ENCODE measurements around the gene SNRPD2.

- TF ChIP-seq FOXK2 (IDR thresholded peaks at IDR 0.05), result no peak
- TF ChIP-seq PKNOX1 (IDR thresholded peaks at IDR 0.05), result no peak
- no peak for TF ChIP-seq SUZ12 (IDR thresholded peaks at IDR 0.05)
- TF ChIP-seq TARDBP (IDR thresholded peaks at IDR 0.05), result no peak
- TF ChIP-seq CTBP1 (IDR thresholded peaks at IDR 0.05; ENCODE audit: borderline replicate concordance), result no peak
- TF ChIP-seq L3MBTL2 (conservative IDR thresholded peaks at IDR 0.05), result no peak
- no peak for TF ChIP-seq HDGF (IDR thresholded peaks at IDR 0.05; ENCODE audit: borderline replicate concordance)
- no peak for TF ChIP-seq LEF1 (IDR thresholded peaks at IDR 0.05; ENCODE audit: borderline replicate concordance)
Measured at GRCh38 chr19:45712699-45713067, 20.9 kb upstream of the SNRPD2 start.
